Prostate gland (tissue), 2 donors: ENCODE results near the gene LILRB4.

Source experiments
- CTCF ChIP-seq, 4 experiments: fragments of 200-600 bp in 2 of 4; fragments of 450-650 bp in 2 of 4; sonication (generic) in 2 of 4; IDR thresholded peaks; 1 replicate in 3 of 4; 2 replicates in 1 of 4; pipeline ENCODE4 v1.5.1; 2016 to 2019; ENCODE audit warnings: antibody characterized with exemption in 4 of 4, mild to moderate bottlenecking in 2 of 4, moderate library complexity in 2 of 4
- POLR2A ChIP-seq: fragments of 450-650 bp; IDR thresholded peaks from one replicate; pipeline ENCODE4 v1.6.1; 2016; ENCODE audit warnings: antibody characterized with exemption, mild to moderate bottlenecking

GRCh38 chr19:54650108-54650655 is 12.6 kb upstream of the LILRB4 start:
- TF ChIP-seq CTCF (IDR thresholded peaks at IDR 0.05) (no peak), POLR2A (no peak)
